Measurements from ENCODE around the gene ETS1. TPM values are rescaled to one million over a fixed set of nuclear protein-coding genes. Genes with fewer than 3 reads are reported as not detected.
A peak's percentile ranks its signal among the peaks of the same experiment; 100 is the strongest.

The ETS1 gene
- total RNA-seq, 1 donor: 67.3 TPM

GRCh38 chr11:128476729-128477128, 110.6 kb downstream of the ETS1 start:
- Histone ChIP-seq H4K20me1 (ENCODE audit: insufficient read depth, low read length) (peaks cover 8% of the 10 kb centered on the region), H3K9me3 (ENCODE audit: low read depth, low read length) (no peaks in the 10 kb centered on the region), H3K4me1 (ENCODE audit: insufficient read depth, low read length) (peaks cover 56% of the 10 kb centered on the region), H3K4me3 (ENCODE audit: insufficient read depth, low read length) (no peak overlapping the region), H3K27ac (ENCODE audit: low read depth, low read length) (peak overlapping the region; percentile 30), H3K4me2 (ENCODE audit: insufficient read depth, low read length) (no peak overlapping the region), H2AFZ (ENCODE audit: low read length) (no peak overlapping the region), H3K79me2 (ENCODE audit: insufficient read depth, low read length) (peaks cover 95% of the 10 kb centered on the region), H3K27me3 (ENCODE audit: insufficient read depth, low read length) (no peaks in the 10 kb centered on the region), H3K36me3 (ENCODE audit: insufficient read depth, low read length) (peaks cover 64% of the 10 kb centered on the region)
- DNase-seq (ENCODE audit: insufficient read length, low spot score, missing footprints): no peak
- TF ChIP-seq CTCF (IDR thresholded peaks at IDR 0.05; ENCODE audit: extremely low read depth, low read depth, low read length): no peak

- TF ChIP-seq CTCF (IDR thresholded peaks at IDR 0.05; ENCODE audit: extremely low read depth, low read depth, low read length): no peak
- no peak overlapping the region for H2AFZ ChIP-seq (ENCODE audit: low read length)
- H3K27ac ChIP-seq (ENCODE audit: low read depth, low read length): peak overlapping the region; percentile 9
- H3K27me3 ChIP-seq (ENCODE audit: insufficient read depth, low read length): no peaks in the 10 kb centered on the region
- no peaks in the 10 kb centered on the region for H3K9me3 ChIP-seq (ENCODE audit: low read depth, low read length)
- no peak overlapping the region for H3K4me2 ChIP-seq (ENCODE audit: insufficient read depth, low read length)
- peaks cover 8% of the 10 kb centered on the region for H4K20me1 ChIP-seq (ENCODE audit: insufficient read depth, low read length)
- H3K4me3 ChIP-seq (ENCODE audit: insufficient read depth, low read length): no peak overlapping the region
- H3K4me1 ChIP-seq (ENCODE audit: insufficient read depth, low read length): peaks cover 55% of the 10 kb centered on the region
- no peak for DNase-seq (ENCODE audit: insufficient read length, low spot score, missing footprints)
- H3K36me3 ChIP-seq (ENCODE audit: insufficient read depth, low read length): peaks cover 71% of the 10 kb centered on the region
- H3K79me2 ChIP-seq (ENCODE audit: insufficient read depth, low read length): peaks cover 97% of the 10 kb centered on the region
Observed at GRCh38 chr11:128476049-128476448, 111.3 kb downstream of the ETS1 start.

GRCh38 chr11:128474036-128474874, 113.1 kb downstream of the ETS1 start:
- H3K79me2 ChIP-seq (ENCODE audit: insufficient read depth, low read length): peaks cover 95% of the 10 kb centered on the region

More at GRCh38 chr11:128474036-128474874, 113.1 kb downstream of the ETS1 start:
- no peak for TF ChIP-seq CTCF (IDR thresholded peaks at IDR 0.05; ENCODE audit: extremely low read depth, low read depth, low read length)
- no peak for DNase-seq (ENCODE audit: insufficient read length, low spot score, missing footprints)
- Histone ChIP-seq H3K27ac (ENCODE audit: low read depth, low read length) (peak overlapping the region; percentile 63), H3K9me3 (ENCODE audit: low read depth, low read length) (no peaks in the 10 kb centered on the region), H3K36me3 (ENCODE audit: insufficient read depth, low read length) (peaks cover 67% of the 10 kb centered on the region), H3K27me3 (ENCODE audit: insufficient read depth, low read length) (no peaks in the 10 kb centered on the region), H3K4me2 (ENCODE audit: insufficient read depth, low read length) (no peak overlapping the region), H4K20me1 (ENCODE audit: insufficient read depth, low read length) (peaks cover 10% of the 10 kb centered on the region), H3K4me3 (ENCODE audit: insufficient read depth, low read length) (no peak overlapping the region), H2AFZ (ENCODE audit: low read length) (no peak overlapping the region), H3K4me1 (ENCODE audit: insufficient read depth, low read length) (peaks cover 48% of the 10 kb centered on the region)
